Subcutaneous abdominal adipose tissue (tissue), 5 donors: ENCODE results near the gene VWA1.
A peak's percentile ranks its signal among the peaks of the same experiment; 100 is the strongest.

Source experiments
- H3K27ac ChIP-seq: one replicate; pipeline ENCODE4 v1.7.0; 2013; ENCODE audit warnings: low read depth, mild to moderate bottlenecking, inconsistent platforms, low read length, moderate library complexity
- H3K27me3 ChIP-seq, 5 donors: one replicate each; pipeline ENCODE4 v1.7.0; 2013; ENCODE audit warnings: low read length in 5 of 5, inconsistent platforms in 1 of 5; ENCODE audit not compliant: control insufficient read depth in 5 of 5, insufficient read depth in 4 of 5
- H3K36me3 ChIP-seq, 5 donors: one replicate each; pipeline ENCODE4 v1.7.0; 2013; ENCODE audit warnings: low read length in 5 of 5; ENCODE audit not compliant: control insufficient read depth in 5 of 5, insufficient read depth in 5 of 5
- H3K4me1 ChIP-seq, 5 donors: one replicate each; pipeline ENCODE4 v1.7.0; 2013; ENCODE audit warnings: low read length in 5 of 5, mild to moderate bottlenecking in 3 of 5, moderate library complexity in 1 of 5; ENCODE audit not compliant: control insufficient read depth in 5 of 5, insufficient read depth in 5 of 5
- H3K4me3 ChIP-seq, 5 donors: one replicate each; pipeline ENCODE4 v1.7.0; 2013; ENCODE audit warnings: low read length in 5 of 5, low read depth in 1 of 5
- H3K9ac ChIP-seq, 5 donors: one replicate each; pipeline ENCODE4 v1.7.0; 2013; ENCODE audit warnings: low read length in 5 of 5, mild to moderate bottlenecking in 4 of 5, moderate library complexity in 3 of 5
- H3K9me3 ChIP-seq, 5 donors: one replicate each; pipeline ENCODE4 v1.7.0; 2013; ENCODE audit warnings: low read length in 5 of 5; ENCODE audit not compliant: control insufficient read depth in 5 of 5
- donor health status: healthy.
- donor health status: healthy.
- donor health status: healthy.
- donor health status: healthy.
- donor health status: healthy.

VWA1 gene

DNA sequence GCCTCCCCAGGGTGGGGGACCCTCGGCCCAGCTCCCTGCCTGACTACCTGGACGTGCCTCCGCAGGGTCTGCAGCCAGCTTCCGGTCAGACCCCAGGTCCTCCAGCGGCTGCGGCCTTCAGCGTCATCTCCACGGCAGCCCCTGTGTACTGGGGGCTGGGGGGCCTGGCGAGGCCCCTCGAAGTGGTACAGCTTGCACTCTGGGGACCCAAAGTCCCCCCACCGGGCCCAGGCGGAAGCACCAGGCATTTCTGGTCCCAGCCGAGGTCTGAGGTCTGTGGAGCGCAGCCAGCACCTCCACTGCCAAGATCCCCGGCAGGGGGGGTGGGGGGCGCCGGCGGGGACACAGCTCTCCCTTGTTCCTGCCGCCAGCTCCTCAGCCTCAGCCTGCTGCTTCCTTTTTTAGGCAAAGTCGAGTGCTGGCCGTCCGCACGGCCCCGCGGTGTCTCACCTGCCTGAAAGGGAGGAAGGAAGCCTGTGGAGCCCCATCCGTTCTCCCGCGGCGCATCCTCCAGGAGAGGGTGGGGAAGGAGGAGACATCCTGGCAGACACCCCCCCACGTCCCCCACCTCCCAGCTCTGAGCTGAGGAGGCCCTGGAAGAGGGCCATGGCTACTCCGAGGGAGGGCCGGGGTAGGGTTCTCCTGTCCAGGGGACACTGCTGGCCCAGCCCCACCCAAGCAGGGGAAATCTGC, 1.2 kb upstream of the VWA1 start:
- Histone ChIP-seq H3K27me3 (peaks cover 0 to 3% (median 0%) of the 10 kb centered on the region in 5 donors), H3K4me3 (peak overlapping the region in 3 of 5 donors; percentile 11 to 67 (median 62))

GRCh38 chr1:1434824-1435105, 725 bp upstream of the VWA1 start:
- H3K4me1 ChIP-seq: peaks cover 4 to 78% (median 74%) of the 10 kb centered on the region in 5 donors
- H3K9ac ChIP-seq: peak overlapping the region in 4 of 5 donors; percentile 55 to 74 (median 62)
- peak overlapping the region; percentile 90 for H3K27ac ChIP-seq
- peak overlapping the region; percentile 11 to 71 (median 62) for H3K4me3 ChIP-seq
- H3K27me3 ChIP-seq: peaks cover 0 to 3% (median 0%) of the 10 kb centered on the region in 5 donors
- peaks cover 0 to 4% (median 0%) of the 10 kb centered on the region in 5 donors for H3K36me3 ChIP-seq
- no peaks in the 10 kb centered on the region for H3K9me3 ChIP-seq

More for the DNA sequence above, 1.2 kb upstream of the VWA1 start:
- peak overlapping the region; percentile 90 for H3K27ac ChIP-seq
- H3K9me3 ChIP-seq: no peaks in the 10 kb centered on the region
- peaks cover 6 to 83% (median 79%) of the 10 kb centered on the region in 5 donors for H3K4me1 ChIP-seq
- peaks cover 0 to 4% (median 0%) of the 10 kb centered on the region in 5 donors for H3K36me3 ChIP-seq
- H3K9ac ChIP-seq: peak overlapping the region in 4 of 5 donors; percentile 29 to 70 (median 68)

GRCh38 chr1:1435911-1436629, 580 bp downstream of the VWA1 start:
- no peaks in the 10 kb centered on the region for H3K9me3 ChIP-seq
- H3K36me3 ChIP-seq: peaks cover 0 to 4% (median 0%) of the 10 kb centered on the region in 5 donors
- peaks cover 5 to 77% (median 69%) of the 10 kb centered on the region in 5 donors for H3K4me1 ChIP-seq
- H3K4me3 ChIP-seq: peak overlapping the region in 4 of 5 donors; percentile 58 to 71 (median 64)
- no peak overlapping the region for H3K27ac ChIP-seq
- H3K27me3 ChIP-seq: peaks cover 0 to 3% (median 0%) of the 10 kb centered on the region in 5 donors
- peak overlapping the region in 4 of 5 donors; percentile 0 to 64 (median 54) for H3K9ac ChIP-seq

DNA sequence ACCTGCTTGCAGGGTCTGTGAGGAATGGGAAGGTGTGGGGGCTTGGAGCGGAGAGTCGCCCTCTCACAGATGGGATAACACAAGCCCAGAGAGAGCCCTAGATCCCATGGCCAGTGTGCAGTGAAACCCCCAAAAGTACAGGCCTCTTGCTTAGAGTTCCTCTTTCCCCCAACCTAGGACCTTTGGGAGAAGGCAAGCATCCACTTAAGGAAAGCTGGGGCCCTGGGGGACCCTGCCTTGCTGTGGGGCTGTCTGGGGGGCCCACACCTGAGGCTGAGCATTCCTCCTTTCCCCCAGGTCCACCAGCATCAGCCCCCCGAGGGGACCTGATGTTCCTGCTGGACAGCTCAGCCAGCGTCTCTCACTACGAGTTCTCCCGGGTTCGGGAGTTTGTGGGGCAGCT, 1.1 kb downstream of the VWA1 start:
- Histone ChIP-seq H3K9me3 (no peaks in the 10 kb centered on the region), H3K9ac (peak overlapping the region in 3 of 5 donors; percentile 0 to 64 (median 45)), H3K27me3 (peaks cover 0 to 3% (median 0%) of the 10 kb centered on the region in 5 donors), H3K4me3 (peak overlapping the region in 4 of 5 donors; percentile 58 to 71 (median 64)), H3K4me1 (peaks cover 5 to 77% (median 69%) of the 10 kb centered on the region in 5 donors), H3K27ac (no peak overlapping the region), H3K36me3 (peaks cover 0 to 4% (median 0%) of the 10 kb centered on the region in 5 donors)

DNA sequence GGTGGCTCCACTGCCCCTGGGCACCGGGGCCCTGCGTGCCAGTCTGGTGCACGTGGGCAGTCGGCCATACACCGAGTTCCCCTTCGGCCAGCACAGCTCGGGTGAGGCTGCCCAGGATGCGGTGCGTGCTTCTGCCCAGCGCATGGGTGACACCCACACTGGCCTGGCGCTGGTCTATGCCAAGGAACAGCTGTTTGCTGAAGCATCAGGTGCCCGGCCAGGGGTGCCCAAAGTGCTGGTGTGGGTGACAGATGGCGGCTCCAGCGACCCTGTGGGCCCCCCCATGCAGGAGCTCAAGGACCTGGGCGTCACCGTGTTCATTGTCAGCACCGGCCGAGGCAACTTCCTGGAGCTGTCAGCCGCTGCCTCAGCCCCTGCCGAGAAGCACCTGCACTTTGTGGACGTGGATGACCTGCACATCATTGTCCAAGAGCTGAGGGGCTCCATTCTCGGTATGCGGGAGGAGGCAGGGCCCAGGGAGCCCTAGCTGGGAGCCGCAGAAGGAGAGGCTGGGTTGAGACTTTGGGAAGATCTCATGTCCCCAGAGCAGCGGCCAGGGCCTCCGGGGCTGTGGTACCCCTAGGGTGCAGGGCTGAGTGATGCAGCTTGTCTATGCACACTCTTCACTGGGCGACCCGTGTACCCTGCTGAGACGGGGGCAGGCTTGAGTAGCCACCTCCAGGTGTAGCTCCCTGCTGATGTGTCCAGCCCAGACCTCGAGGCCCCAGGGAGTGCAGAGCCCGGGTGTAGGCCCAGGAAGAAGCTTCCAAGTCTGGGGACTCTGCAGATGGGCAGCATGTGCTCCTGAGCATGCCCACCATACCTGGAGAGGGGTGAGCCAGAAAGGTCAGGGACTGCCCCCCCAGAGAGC, 1.8 kb downstream of the VWA1 start:
- peak overlapping the region in 3 of 5 donors; percentile 58 to 67 (median 62) for H3K4me3 ChIP-seq
- peaks cover 0 to 3% (median 0%) of the 10 kb centered on the region in 5 donors for H3K27me3 ChIP-seq
- H3K27ac ChIP-seq: no peak overlapping the region
- no peak overlapping the region for H3K9ac ChIP-seq
- peaks cover 5 to 73% (median 66%) of the 10 kb centered on the region in 5 donors for H3K4me1 ChIP-seq
- H3K9me3 ChIP-seq: no peaks in the 10 kb centered on the region
- peaks cover 0 to 4% (median 0%) of the 10 kb centered on the region in 5 donors for H3K36me3 ChIP-seq

DNA sequence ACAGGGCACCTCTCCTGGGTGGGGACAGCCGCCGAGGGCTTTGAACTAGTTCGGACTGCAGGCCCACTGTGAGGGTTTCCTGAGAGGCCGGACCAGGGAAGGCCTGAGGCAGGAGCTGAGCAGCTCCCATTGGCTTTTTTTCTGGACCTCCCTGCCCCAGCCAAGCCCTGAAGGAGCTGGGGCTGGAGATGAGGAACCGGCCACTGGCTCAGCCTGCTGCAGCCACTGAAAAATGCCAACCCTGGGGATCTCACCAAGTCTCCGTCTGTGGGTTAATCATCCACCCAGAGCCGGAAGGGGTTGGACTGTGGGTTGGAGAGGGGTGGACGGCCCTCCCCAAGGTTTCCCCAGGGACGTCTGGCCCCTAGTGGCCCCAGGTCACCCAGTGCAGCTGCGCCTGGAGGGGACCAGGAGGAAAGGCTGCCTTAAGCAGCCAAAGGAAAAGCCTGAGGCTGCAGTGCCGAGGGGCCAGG, 2.5 kb downstream of the VWA1 start:
- Histone ChIP-seq H3K36me3 (peaks cover 0 to 4% (median 0%) of the 10 kb centered on the region in 5 donors), H3K4me1 (peaks cover 2 to 67% (median 60%) of the 10 kb centered on the region in 5 donors), H3K9me3 (no peaks in the 10 kb centered on the region), H3K9ac (no peak overlapping the region), H3K27ac (no peak overlapping the region), H3K27me3 (peaks cover 0 to 3% (median 0%) of the 10 kb centered on the region in 5 donors), H3K4me3 (no peak overlapping the region)

DNA sequence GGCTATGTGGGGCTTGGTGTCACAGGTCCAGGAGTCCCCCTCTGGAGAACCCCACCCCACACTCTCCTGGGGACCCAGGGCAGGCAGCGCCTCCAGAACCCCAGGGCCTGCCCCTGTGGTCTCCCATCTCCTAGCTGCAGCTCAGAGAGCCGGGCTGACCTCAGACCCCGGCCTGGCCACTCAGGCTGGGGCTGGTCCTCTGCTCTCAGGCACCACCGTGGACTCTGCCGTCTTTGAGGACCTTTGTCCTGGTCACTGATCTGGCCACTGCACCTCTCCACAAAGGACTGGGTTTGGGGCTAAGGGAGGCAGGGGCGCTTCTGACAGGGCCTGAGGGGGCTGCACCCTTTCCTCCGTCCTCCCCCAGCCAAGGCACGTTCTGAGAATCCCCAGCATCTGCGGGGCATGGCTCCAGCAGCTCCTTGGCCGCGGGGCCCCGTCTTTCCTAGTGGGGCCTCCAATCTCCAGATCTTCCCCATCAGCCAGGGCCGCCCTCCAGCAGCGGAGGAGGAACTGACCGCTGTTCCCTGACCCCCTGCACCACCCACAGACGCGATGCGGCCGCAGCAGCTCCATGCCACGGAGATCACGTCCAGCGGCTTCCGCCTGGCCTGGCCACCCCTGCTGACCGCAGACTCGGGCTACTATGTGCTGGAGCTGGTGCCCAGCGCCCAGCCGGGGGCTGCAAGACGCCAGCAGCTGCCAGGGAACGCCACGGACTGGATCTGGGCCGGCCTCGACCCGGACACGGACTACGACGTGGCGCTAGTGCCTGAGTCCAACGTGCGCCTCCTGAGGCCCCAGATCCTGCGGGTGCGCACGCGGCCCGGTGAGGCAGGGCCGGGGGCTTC, 3.3 kb downstream of the VWA1 start:
- no peaks in the 10 kb centered on the region for H3K9me3 ChIP-seq
- H3K27ac ChIP-seq: no peak overlapping the region
- H3K36me3 ChIP-seq: peaks cover 0 to 4% (median 0%) of the 10 kb centered on the region in 5 donors
- H3K27me3 ChIP-seq: peaks cover 0 to 3% (median 0%) of the 10 kb centered on the region in 5 donors
- H3K9ac ChIP-seq: no peak overlapping the region
- H3K4me3 ChIP-seq: no peak overlapping the region
- peaks cover 2 to 58% (median 52%) of the 10 kb centered on the region in 5 donors for H3K4me1 ChIP-seq

- H3K9ac ChIP-seq: no peak overlapping the region
- H3K4me3 ChIP-seq: no peak overlapping the region
- H3K4me1 ChIP-seq: peaks cover 2 to 49% (median 42%) of the 10 kb centered on the region in 5 donors
- H3K9me3 ChIP-seq: no peaks in the 10 kb centered on the region
- H3K36me3 ChIP-seq: peaks cover 0 to 4% (median 0%) of the 10 kb centered on the region in 5 donors
- H3K27ac ChIP-seq: no peak overlapping the region
- peaks cover 0 to 3% (median 0%) of the 10 kb centered on the region in 5 donors for H3K27me3 ChIP-seq
Observed at GRCh38 chr1:1439546-1440261, 4.2 kb downstream of the VWA1 start.
